HG03159 (cell line): Measurements from ENCODE around the gene MRPS27.

Source experiments
- ATAC-seq: cut with Tn5 transposase; IDR thresholded peaks from one replicate; pipeline ENCODE4 v1.9.1; 2021; ENCODE audit warnings: mild to moderate bottlenecking, moderate library complexity; ENCODE audit not compliant: unreplicated experiment

The MRPS27 gene

GRCh38 chr5:72292411-72292810 lies 27.6 kb downstream of the MRPS27 start:
- ATAC-seq: no peak

- ATAC-seq: no peak
Observed at GRCh38 chr5:72291601-72292000, 28.4 kb downstream of the MRPS27 start.

GRCh38 chr5:72290356-72291133 lies 29.5 kb downstream of the MRPS27 start:
- ATAC-seq: no peak

GRCh38 chr5:72288924-72289323 lies 31.1 kb downstream of the MRPS27 start:
- ATAC-seq: no peak

- ATAC-seq: no peak
Observed at GRCh38 chr5:72286798-72287197, 33.2 kb downstream of the MRPS27 start.

GRCh38 chr5:72285424-72285821 lies 34.6 kb downstream of the MRPS27 start:
- ATAC-seq: no peak

- no peak for ATAC-seq
Observed at GRCh38 chr5:72284559-72285423, 35.2 kb downstream of the MRPS27 start.

- ATAC-seq: no peak
Observed at GRCh38 chr5:72283358-72283757, 36.7 kb downstream of the MRPS27 start.

- no peak for ATAC-seq
Observed at GRCh38 chr5:72282878-72283277, 37.2 kb downstream of the MRPS27 start.

GRCh38 chr5:72281764-72282499 lies 38.1 kb downstream of the MRPS27 start:
- no peak for ATAC-seq

- no peak for ATAC-seq
Observed at GRCh38 chr5:72281430-72281763, 38.6 kb downstream of the MRPS27 start.

- no peak for ATAC-seq
Observed at GRCh38 chr5:72280581-72281069, 39.4 kb downstream of the MRPS27 start.

- no peak for ATAC-seq
Observed at GRCh38 chr5:72276219-72276752, 43.8 kb downstream of the MRPS27 start.

GRCh38 chr5:72273547-72273946 lies 46.5 kb downstream of the MRPS27 start:
- no peak for ATAC-seq

GRCh38 chr5:72272398-72272797 lies 47.6 kb downstream of the MRPS27 start:
- no peak for ATAC-seq

GRCh38 chr5:72271702-72272101 lies 48.3 kb downstream of the MRPS27 start:
- ATAC-seq: no peak

- ATAC-seq: no peak
Observed at GRCh38 chr5:72270037-72270436, 50.0 kb downstream of the MRPS27 start.

- ATAC-seq: no peak
Observed at GRCh38 chr5:72269411-72269780, 50.6 kb downstream of the MRPS27 start.

- no peak for ATAC-seq
Observed at GRCh38 chr5:72268753-72269410, 51.2 kb downstream of the MRPS27 start.

GRCh38 chr5:72268260-72268659 lies 51.8 kb downstream of the MRPS27 start:
- ATAC-seq: no peak

- no peak for ATAC-seq
Observed at GRCh38 chr5:72267685-72268084, 52.4 kb downstream of the MRPS27 start.
